Epithelial cell of esophagus (primary cell): ENCODE data around the gene AVPR2.
A peak's percentile ranks its signal among the peaks of the same experiment; 100 is the strongest.

Source experiments
- DNase-seq: peaks from one replicate; pipeline ENCODE4 v3.0.0; 2010; ENCODE audit warnings: low read depth
- H3K4me3 ChIP-seq: 2 replicates; pipeline ENCODE4 v1.5.1; 2011; ENCODE audit warnings: mild to moderate bottlenecking, low read length, control low read depth
- CTCF ChIP-seq: IDR thresholded peaks from 2 replicates; pipeline ENCODE4 v1.5.1; 2011; ENCODE audit warnings: low read depth, mild to moderate bottlenecking, low read length, control low read depth, inconsistent platforms; ENCODE audit not compliant: insufficient read depth; ENCODE audit errors: missing control alignments

Gene AVPR2

GRCh38 chrX:153885968-153886903 is 18.2 kb upstream of the AVPR2 start, which contains the start of gene L1CAM:
Gene L1CAM (minus strand): TSS chrX:153886173. CDS start chrX:153875836, 10,337 bp downstream.
- no peak within 1 kb of the TSS for H3K4me3 ChIP-seq
- peak; percentile 17 for DNase-seq
- no peak for TF ChIP-seq CTCF

GRCh38 chrX:153886915-153887314 is 17.6 kb upstream of the AVPR2 start:
- TF ChIP-seq CTCF = no peak
- no peak overlapping the region for H3K4me3 ChIP-seq
- no peak for DNase-seq

GRCh38 chrX:153887385-153887784 is 17.1 kb upstream of the AVPR2 start:
- TF ChIP-seq CTCF = no peak
- no peak overlapping the region for H3K4me3 ChIP-seq
- no peak for DNase-seq

- no peak overlapping the region for H3K4me3 ChIP-seq
- no peak for TF ChIP-seq CTCF
- no peak for DNase-seq
Observed at GRCh38 chrX:153888344-153888743, 16.1 kb upstream of the AVPR2 start.

GRCh38 chrX:153889123-153889522 is 15.3 kb upstream of the AVPR2 start:
- no peak overlapping the region for H3K4me3 ChIP-seq
- no peak for DNase-seq
- TF ChIP-seq CTCF = no peak

- no peak for DNase-seq
- no peak for TF ChIP-seq CTCF
Observed at GRCh38 chrX:153897899-153898298, 6.6 kb upstream of the AVPR2 start.

More at GRCh38 chrX:153897899-153898298, 6.6 kb upstream of the AVPR2 start:
- no peak overlapping the region for H3K4me3 ChIP-seq
